Stimulated activated CD4-positive, alpha-beta T cell treated with anti-CD3 and anti-CD28 coated beads, Interleukin-1b, Interleukin-23, amount 100 ng/mL, for 4 hours (primary cell): Measurements from ENCODE around the gene TAF9B.
"Not testable (repeated sequence)": the region's sequence is repeated elsewhere in the genome, so short reads cannot be mapped to it uniquely, and the experiment has no call there.

Experiments used
- DNase-seq, 2 donors: peaks; one replicate each; pipeline ENCODE4 v3.0.0-alpha.2; 2020; ENCODE audit warnings: low read depth in 2 of 2

TAF9B gene

DNA sequence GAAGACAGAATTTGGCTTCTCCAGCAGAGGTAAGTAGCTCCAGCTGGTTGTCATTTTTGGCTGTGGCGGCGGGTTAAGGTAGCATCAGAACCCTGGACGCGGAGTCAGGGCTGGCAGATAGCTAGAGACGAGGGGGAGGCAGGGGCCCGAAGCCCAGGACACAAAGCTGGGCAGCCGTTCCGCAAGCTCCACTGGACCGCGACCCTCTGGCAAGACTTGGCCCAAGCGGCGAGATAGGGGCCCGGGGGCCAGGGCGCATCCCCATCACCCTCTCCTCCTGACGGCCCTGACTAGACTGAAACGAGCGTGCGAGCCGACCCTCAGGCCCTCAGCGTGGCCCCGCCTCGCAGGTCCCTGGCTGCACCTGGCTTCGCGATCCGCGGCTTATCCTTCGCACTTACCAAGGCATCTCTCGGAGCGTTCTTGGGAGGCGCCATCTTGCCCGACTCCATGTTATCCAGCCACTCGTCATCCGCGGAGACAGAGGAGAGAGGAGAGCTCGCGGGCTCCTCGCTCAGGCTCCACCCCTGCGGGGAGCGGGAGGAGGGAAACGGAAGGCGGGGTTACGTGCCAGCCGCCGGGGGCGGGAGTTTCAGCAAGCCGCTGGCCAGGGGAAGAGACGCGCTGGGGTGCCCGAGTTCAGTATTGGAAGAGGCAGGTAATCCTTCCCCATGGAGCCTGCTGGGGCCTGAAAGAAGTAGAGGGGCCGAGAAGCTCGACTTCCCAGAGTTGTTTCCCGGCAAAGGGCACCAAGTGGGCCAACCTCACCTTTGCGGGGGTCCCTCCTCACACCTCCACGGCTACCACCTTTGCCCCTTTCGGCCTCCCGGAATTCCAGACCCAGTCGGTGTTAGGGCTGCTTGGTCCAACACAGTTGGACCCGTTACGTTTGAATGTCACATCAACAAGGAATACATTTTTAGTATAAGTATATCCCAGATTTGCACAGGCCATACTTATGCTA, at the start of gene TAF9B:
TAF9B (minus strand) TSS at position 491 of the 964 bp plus-strand sequence; CDS start at position 452, 39 bp downstream.
- DNase-seq: peak; percentile 63 to 72

GRCh38 chrX:78182881-78183280, 43.4 kb upstream of the TAF9B start:
- DNase-seq: no peak

DNA sequence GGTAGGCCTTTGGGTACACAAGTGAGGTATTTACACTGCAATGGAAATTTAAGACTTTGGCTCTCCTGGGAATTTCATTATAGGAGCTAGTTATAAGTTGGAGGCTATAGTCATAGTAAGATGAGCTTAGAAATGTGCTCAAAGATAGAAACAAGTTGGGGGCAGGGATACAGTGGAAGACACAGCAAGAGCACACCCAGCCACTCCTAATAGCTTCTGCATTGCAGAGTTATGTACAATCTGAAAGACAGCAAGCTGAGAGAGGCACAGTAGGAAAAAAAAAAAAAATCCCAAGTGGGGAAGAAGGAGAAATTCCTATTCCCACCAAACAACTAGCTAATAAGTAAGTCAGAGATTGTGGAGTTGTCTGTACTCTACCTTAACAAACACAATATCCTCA, 41.9 kb upstream of the TAF9B start:
- no peak for DNase-seq

GRCh38 chrX:78168065-78168464, 28.6 kb upstream of the TAF9B start:
- DNase-seq: no peak

DNA sequence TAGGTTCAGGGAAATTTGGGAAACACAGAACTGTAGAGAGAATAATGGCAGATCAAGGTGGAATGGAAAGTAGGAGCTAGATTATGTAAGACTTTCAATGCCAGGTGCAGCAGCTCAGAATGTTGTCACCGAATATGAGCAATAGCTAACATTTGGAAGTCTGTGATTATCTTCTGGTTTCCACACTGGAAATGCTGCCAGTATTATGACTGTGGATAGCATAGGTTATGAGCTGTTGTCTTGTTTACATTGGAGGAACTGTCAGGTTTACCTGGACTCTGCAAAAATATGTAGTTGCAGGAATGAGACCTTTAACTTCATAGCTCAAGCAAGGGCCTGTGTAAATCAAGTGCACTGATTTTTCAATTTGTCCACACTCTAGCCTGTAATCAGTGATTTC, 26.0 kb upstream of the TAF9B start:
- DNase-seq: no peak

GRCh38 chrX:78163175-78163574, 23.7 kb upstream of the TAF9B start:
- not testable (repeated sequence) for DNase-seq

- DNase-seq: not testable (repeated sequence)
These were observed 21.3 kb upstream of the TAF9B start for GRCh38 chrX:78160711-78161110.

GRCh38 chrX:78157846-78158245, 18.4 kb upstream of the TAF9B start:
- not testable (repeated sequence) for DNase-seq

DNA sequence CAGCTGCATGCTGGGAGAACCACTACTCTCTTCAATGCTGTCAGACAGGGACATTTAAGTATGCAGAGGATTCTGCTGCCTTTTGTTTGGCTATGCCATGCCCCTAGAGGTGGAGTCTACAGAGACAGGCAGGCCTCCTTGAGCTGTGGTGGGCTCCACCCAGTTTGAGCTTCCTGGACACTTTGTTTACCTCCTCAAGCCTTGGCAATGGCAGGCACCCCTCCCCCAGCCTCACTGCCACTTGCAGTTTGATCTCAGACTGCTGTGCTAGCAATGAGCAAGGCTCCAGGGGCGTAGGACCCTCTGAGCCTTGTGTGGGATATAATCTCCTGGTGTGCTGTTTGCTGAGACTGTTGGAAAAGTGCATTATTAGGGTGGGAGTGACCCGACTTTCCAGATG, 17.9 kb upstream of the TAF9B start:
- DNase-seq: not testable (repeated sequence)

DNA sequence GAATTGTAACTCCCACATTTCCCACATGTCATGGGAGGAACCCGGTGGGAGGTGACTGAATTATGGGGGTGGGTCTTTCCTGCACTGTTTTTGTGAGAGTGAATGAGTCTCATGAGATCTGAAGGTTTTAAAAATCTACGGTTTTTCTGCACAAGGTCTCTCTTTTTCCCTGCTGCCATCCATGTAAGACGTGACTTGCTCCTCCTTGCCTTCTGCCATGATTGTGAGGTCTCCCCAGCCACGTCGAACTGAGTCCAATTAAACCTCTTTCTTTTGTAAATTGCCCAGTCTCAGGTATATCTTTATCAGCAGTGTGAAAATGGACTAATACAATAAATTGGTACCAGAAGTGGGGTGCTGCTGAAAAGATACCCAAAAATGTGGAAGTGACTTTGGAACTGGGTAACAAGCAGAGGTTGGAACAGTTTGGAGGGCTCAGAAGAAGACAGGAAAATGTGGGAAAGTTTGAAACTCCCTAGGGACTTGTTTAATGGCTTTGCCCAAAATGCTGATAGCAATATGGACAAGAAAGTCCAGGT, 7.6 kb upstream of the TAF9B start:
- not testable (repeated sequence) for DNase-seq

- DNase-seq: no peak
These were observed 756 bp upstream of the TAF9B start for GRCh38 chrX:78140206-78140605.

DNA sequence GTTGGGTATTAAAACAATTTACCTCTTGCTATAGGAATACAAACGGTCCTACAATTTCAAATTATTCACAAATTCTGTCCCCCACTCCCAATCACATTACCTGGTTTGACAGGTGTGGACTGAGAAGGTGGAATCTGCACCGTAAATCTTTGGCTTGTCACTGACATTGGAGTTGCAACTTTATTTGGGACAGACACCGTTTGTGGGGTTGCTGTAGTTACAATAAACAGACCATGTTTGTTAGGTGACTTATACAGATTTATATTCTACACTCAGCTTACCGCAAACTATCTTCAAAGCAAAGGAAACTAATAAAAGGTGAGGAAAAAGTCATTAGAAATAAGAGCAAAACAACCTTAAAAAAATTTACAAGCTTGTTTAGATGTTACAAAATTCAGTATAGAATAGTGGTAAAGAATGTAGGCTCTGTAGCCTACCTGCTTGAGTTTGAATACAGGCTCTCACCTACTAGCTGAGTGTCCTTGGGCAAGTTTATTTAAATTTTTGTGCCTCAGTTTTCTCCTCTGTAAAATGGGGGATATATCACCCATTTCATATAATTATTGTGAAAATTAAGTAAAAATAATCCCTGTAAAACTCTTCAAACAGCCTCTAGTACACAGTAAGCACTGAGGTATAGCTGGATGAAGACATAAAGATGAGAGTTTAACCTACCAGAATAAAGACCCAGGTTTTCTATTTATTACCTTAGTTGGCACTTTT, 6.1 kb downstream of the TAF9B start:
- no peak for DNase-seq

- no peak for DNase-seq
These were observed 8.3 kb downstream of the TAF9B start for GRCh38 chrX:78131117-78131516.

DNA sequence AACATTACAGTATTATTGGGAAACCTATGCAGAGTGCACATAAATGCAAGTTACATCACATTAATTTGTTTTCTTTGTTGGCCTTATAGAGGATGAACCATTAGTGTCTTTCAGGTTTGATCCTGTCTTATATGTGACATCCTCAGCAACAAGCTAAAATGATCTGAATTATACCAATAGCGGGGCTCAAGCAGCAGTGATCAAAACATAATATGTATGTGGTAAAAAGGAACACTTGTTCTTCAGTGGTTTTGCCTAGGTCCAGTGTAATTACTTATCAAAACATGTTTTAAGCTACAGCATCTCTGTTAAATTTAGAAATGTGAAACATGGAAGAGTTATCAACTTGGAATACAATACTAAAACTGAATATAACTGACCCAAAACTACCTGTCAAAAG, 9.1 kb downstream of the TAF9B start:
- DNase-seq: no peak

GRCh38 chrX:78129714-78130113, 9.7 kb downstream of the TAF9B start:
- no peak for DNase-seq

DNA sequence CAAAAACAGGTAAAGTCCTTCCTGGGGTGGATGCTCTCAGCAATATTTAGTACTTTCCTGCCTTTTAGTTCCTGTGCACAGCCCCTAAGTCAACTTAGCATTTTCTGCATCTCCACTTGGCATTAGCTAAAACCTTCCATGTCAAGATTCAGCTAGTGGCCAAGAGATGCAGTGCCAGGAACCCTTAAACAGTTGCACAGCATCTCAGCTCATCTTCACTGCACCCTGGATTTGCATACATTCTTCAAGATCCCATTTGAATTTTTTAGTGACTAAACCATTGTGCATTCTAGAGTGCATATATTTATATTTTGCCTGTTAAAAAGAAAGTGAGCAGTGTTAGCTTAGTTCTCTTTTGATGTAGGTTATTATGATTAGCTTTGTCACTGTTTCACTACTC, 13.7 kb downstream of the TAF9B start:
- DNase-seq: not testable (repeated sequence)

DNA sequence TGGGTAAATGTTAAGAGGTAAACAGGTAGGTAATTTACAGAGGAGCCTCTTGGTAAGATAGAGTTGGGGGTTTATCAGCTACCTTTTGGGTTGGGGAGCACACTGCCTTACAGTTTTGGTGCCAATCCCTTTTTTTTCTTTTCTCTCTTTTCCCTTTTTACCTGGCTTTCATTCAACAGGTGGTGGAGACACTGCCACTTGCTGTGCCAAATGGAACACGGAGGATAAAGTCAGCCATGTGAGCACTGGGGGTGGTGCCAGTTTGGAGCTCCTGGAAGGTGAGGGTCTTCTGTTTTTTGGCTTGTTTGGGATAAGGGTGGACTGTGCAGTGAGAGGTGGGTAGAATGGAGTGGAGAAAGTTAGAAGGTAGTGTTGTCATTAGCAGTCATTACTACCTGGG, 14.3 kb downstream of the TAF9B start:
- no peak for DNase-seq

DNA sequence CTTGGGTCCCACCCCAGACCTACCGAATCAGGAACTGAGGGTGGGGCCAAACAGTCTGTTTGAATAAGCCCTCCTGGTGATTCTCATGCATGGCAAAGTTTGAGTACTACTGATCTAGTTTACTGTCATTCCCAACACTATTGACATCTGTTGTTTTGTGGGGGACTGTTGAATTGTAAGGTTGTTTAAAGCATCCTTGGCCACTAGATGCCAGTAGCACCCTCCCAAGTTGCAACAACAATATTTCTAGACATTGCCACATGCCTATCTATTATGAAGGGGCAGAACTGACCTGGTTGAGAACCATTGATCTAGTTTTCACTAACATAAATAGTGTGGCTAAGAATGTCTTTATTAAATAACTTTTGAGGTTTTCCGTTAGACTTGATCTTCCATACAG, 15.1 kb downstream of the TAF9B start:
- DNase-seq: no peak

DNA sequence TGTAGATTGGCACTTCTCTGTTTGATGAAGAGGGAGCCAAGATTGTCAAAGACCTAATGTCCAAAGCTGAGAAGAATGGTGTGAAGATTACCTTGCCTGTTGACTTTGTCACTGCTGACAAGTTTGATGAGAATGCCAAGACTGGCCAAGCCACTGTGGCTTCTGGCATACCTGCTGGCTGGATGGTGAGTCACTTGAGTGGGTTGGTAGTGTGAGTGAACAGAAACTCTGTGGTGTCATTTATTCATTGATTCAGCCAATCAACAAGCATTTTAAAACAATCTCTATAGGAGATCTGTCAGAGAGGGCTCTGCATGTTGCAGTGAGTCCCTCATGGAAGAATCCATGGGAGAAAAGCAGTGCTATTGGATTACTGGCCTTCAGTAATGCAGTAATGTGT, 16.3 kb downstream of the TAF9B start:
- DNase-seq: peak in 1 of 2 donors; percentile 15

DNA sequence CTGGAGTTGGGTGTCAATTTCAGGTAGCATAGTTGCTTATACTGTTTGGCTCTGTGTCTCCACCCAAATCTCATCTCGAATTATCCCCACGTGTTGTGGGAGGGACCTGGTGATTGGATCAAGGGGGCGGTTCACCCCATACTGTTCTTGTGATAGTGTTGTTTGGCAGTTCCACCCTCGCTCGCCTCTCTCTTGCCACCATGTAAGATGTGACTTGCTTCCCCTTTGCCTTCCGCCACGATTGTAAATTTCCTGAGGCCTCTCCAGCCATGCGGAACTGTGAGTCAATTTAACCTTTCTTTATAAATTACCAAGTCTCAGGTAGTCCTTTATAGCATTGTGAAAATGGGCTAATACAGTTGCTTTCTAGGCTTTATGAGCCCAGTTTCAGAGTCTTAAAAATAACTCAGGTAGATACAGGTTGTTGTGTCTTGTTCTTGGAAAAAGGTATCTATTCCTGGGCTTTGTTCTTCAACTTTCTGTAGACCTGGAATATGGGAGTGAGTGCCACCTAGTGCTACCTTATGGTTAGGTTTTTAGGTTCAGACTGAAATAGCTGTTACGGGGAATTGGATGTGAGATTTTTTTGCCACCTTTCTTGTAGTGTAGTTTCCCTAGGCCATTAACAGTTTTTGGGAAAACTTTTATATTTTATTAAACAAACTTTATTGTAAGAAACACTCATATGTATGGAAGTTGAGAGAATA, 19.8 kb downstream of the TAF9B start:
- no peak for DNase-seq

GRCh38 chrX:78118628-78119027, 20.8 kb downstream of the TAF9B start:
- no peak for DNase-seq

DNA sequence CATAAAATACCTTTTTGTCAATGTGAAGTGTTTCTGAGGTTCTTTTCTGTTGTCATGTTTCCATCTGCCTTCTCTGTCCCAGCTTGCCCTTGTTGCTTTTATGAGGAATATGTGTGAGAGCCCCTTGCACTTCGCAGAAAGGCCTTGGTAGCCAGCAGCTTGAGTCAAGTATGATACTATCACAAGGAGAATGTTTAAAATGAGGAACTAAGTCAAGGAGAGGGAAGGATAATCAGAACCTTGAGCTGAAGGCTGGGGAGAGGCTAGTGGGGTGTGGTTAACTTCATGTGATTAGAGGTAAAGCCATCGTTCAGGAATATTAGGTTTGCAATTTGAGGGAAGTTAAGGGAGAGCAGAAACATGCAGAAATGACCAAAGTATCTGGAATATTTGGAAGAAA, 22.7 kb downstream of the TAF9B start:
- DNase-seq: no peak
